Measurements from ENCODE around the gene RHBDF2.

RHBDF2 gene

GRCh38 chr17:76490112-76490710, 11.0 kb downstream of the RHBDF2 start:
- TF ChIP-seq FOXP2 (optimal IDR thresholded peaks at IDR 0.05; ENCODE audit: borderline replicate concordance, extremely low read depth, extremely low read length, insufficient read depth) (no peak), POLR2AphosphoS5 (IDR thresholded peaks at IDR 0.05; ENCODE audit: low read depth, low read length) (no peak)

- TF ChIP-seq SIN3A (IDR thresholded peaks at IDR 0.05; ENCODE audit: borderline replicate concordance, insufficient read depth, low read length): no peak
- TF ChIP-seq TAF1 (IDR thresholded peaks at IDR 0.05; ENCODE audit: borderline replicate concordance, insufficient read depth, low read length): no peak
- TF ChIP-seq POLR2AphosphoS5 (IDR thresholded peaks at IDR 0.05; ENCODE audit: low read depth, low read length): no peak
- TF ChIP-seq REST (IDR thresholded peaks at IDR 0.05; ENCODE audit: insufficient read depth in 1 of 2, low read depth in 2 of 2, low read length in 2 of 2): no peak
- TF ChIP-seq FOXP2 (optimal IDR thresholded peaks at IDR 0.05; ENCODE audit: borderline replicate concordance, extremely low read depth, extremely low read length, insufficient read depth): no peak
Observed at GRCh38 chr17:76487451-76488192, 13.6 kb downstream of the RHBDF2 start.

- TF ChIP-seq TAF1 (IDR thresholded peaks at IDR 0.05; ENCODE audit: borderline replicate concordance, insufficient read depth, low read length) (no peak), SIN3A (IDR thresholded peaks at IDR 0.05; ENCODE audit: borderline replicate concordance, insufficient read depth, low read length) (no peak), FOXP2 (optimal IDR thresholded peaks at IDR 0.05; ENCODE audit: borderline replicate concordance, extremely low read depth, extremely low read length, insufficient read depth) (no peak), POLR2AphosphoS5 (IDR thresholded peaks at IDR 0.05; ENCODE audit: low read depth, low read length) (no peak), REST (IDR thresholded peaks at IDR 0.05; ENCODE audit: insufficient read depth in 1 of 2, low read depth in 2 of 2, low read length in 2 of 2) (no peak)
Observed at GRCh38 chr17:76485569-76485968, 15.7 kb downstream of the RHBDF2 start.

GRCh38 chr17:76484228-76484725, 16.9 kb downstream of the RHBDF2 start:
- TF ChIP-seq FOXP2 (optimal IDR thresholded peaks at IDR 0.05; ENCODE audit: borderline replicate concordance, extremely low read depth, extremely low read length, insufficient read depth): no peak
- no peak for TF ChIP-seq REST (IDR thresholded peaks at IDR 0.05; ENCODE audit: insufficient read depth in 1 of 2, low read depth in 2 of 2, low read length in 2 of 2)
- no peak for TF ChIP-seq POLR2AphosphoS5 (IDR thresholded peaks at IDR 0.05; ENCODE audit: low read depth, low read length)
- no peak for TF ChIP-seq SIN3A (IDR thresholded peaks at IDR 0.05; ENCODE audit: borderline replicate concordance, insufficient read depth, low read length)
- no peak for TF ChIP-seq TAF1 (IDR thresholded peaks at IDR 0.05; ENCODE audit: borderline replicate concordance, insufficient read depth, low read length)

- TF ChIP-seq TAF1 (IDR thresholded peaks at IDR 0.05; ENCODE audit: borderline replicate concordance, insufficient read depth, low read length) (no peak), SIN3A (IDR thresholded peaks at IDR 0.05; ENCODE audit: borderline replicate concordance, insufficient read depth, low read length) (no peak)
Observed at GRCh38 chr17:76481071-76481655, 20.1 kb downstream of the RHBDF2 start.

- TF ChIP-seq REST (IDR thresholded peaks at IDR 0.05; ENCODE audit: insufficient read depth in 1 of 2, low read depth in 2 of 2, low read length in 2 of 2): no peak
- TF ChIP-seq POLR2AphosphoS5 (IDR thresholded peaks at IDR 0.05; ENCODE audit: low read depth, low read length): no peak
- TF ChIP-seq SIN3A (IDR thresholded peaks at IDR 0.05; ENCODE audit: borderline replicate concordance, insufficient read depth, low read length): no peak
Observed at GRCh38 chr17:76480632-76481031, 20.6 kb downstream of the RHBDF2 start.
